Measurements from ENCODE around the gene PLXNC1. TPM values are rescaled to one million over a fixed set of nuclear protein-coding genes. Genes with fewer than 3 reads are reported as not detected.
A peak's percentile ranks its signal among the peaks of the same experiment; 100 is the strongest.

Gene PLXNC1
- total and polyA plus RNA-seq, 7 experiments from 2014 or later = 2.5 to 57.2 (median 12.6) TPM

DNA sequence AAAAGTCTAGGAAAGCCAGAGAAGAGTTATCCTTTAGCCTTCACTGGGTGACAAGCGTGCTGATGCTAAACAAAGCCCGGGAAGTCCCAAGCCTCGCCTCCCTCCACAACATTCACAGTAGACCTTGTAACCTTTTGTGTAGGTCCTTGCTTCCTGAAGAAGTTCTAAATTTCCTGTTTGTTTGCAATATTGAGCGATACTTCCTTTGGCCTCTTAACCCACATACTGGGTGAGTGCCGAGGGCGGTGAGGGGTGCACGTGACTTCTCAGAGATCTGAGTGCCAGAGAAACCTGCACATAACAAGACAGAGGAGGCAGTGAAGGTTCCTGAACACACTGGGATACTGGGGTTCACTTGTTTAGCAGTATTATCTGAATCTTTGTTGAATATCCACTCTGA lies 134.3 kb downstream of the PLXNC1 start:
- Mint-ChIP-seq H3K27me3 (no peaks in the 10 kb centered on the region), H3K9me3 (no peaks in the 10 kb centered on the region), H3K4me1 (peaks cover 21 to 33% (median 26%) of the 10 kb centered on the region in 7 donors), H3K4me3 (peak overlapping the region; percentile 50 to 74 (median 68)), H3K27ac (peak overlapping the region; percentile 77 to 98 (median 88)), H3K36me3 (peaks cover 0 to 57% (median 38%) of the 10 kb centered on the region in 5 donors)
- CTCF ChIA-PET = interaction anchor here (0.8 kb wide), 2 partner anchors 9 to 751 kb away, joined by 3 read pairs; no protein-coding TSS in a partner anchor
- H3K27me3 ChIP-seq (ENCODE audit: control insufficient read depth in 2 of 2, insufficient read depth in 2 of 2, low read length in 2 of 2) = no peaks in the 10 kb centered on the region
- H3K9me3 ChIP-seq (ENCODE audit: control insufficient read depth in 2 of 3, low read length in 3 of 3) = no peaks in the 10 kb centered on the region
- ATAC-seq (peak; percentile 83), DNase-seq (peak in 7 of 9 donors; percentile 29 to 59 (median 39))
- peaks cover 0 to 25% (median 0%) of the 10 kb centered on the region in 3 experiments for H3K36me3 ChIP-seq (ENCODE audit: control insufficient read depth in 2 of 3, insufficient read depth in 3 of 3, low read length in 3 of 3)
- intact Hi-C loops (cut with micrococcal nuclease) = loop anchor here (1.0 to 5.0 kb wide), 3 partner anchors 20 to 135 kb away; partner anchors contain the start of gene PLXNC1 (in 1 of the 2)
- H3K4me3 ChIP-seq (ENCODE audit: low read length) = peak overlapping the region; percentile 31
- POLR2A ChIA-PET = interaction anchor here (0.6 to 1.1 kb wide), 5 partner anchors 9 to 935 kb away, joined by 3 to 6 read pairs (median 3); partner anchors contain the start of gene VEZT
- H3K4me1 ChIP-seq (ENCODE audit: control insufficient read depth in 2 of 2, insufficient read depth in 2 of 2, low read length in 2 of 2) = peaks cover 14 to 25% of the 10 kb centered on the region in 2 donors
- H3K27ac ChIP-seq (ENCODE audit: low read depth, low read length) = peak overlapping the region; percentile 9

DNA sequence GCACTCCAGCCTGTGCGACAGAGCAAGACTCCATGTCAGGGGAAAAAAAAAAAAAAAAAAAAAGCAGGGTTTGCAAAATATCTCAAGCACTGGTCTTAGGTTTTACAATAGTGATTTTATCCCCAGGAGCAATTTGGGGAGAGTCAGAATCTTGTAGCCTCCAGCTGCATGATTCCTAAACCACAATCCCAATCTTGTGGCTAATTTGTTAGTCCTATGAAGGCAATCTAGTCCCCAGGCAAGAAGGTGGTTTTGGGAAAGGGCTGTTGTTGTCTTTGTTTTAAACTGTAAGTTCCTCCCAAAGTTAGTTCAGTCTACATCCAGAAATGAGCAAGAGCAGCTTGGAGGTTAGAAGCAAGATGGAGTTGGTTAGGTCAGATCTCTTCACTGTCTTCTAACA lies 135.7 kb downstream of the PLXNC1 start:
- H3K4me1 ChIP-seq (ENCODE audit: control insufficient read depth in 2 of 2, insufficient read depth in 2 of 2, low read length in 2 of 2) = peaks cover 14 to 25% of the 10 kb centered on the region in 2 donors
- ATAC-seq = no peak
- Mint-ChIP-seq H3K4me3 (no peak overlapping the region), H3K9me3 (no peaks in the 10 kb centered on the region), H3K4me1 (peaks cover 20 to 33% (median 22%) of the 10 kb centered on the region in 7 donors), H3K36me3 (peaks cover 0 to 59% (median 30%) of the 10 kb centered on the region in 5 donors), H3K27ac (peak overlapping the region in 3 of 9 donors; percentile 21 to 49 (median 32)), H3K27me3 (no peaks in the 10 kb centered on the region)
- intact Hi-C loops (cut with micrococcal nuclease) = loop anchor here in 1 of 2 donors (5.0 kb wide), 1 partner anchor 137 kb away; the partner anchor contains the start of gene PLXNC1
- ChIA-PET POLR2A (interaction anchor here (0.8 to 1.0 kb wide), 2 partner anchors 10 to 11 kb away, joined by 3 to 5 read pairs; no protein-coding TSS in a partner anchor), CTCF (no interaction called here)
- no peaks in the 10 kb centered on the region for H3K27me3 ChIP-seq (ENCODE audit: control insufficient read depth in 2 of 2, insufficient read depth in 2 of 2, low read length in 2 of 2)
- no peak overlapping the region for H3K27ac ChIP-seq (ENCODE audit: low read depth, low read length)
- no peaks in the 10 kb centered on the region for H3K9me3 ChIP-seq (ENCODE audit: control insufficient read depth in 2 of 3, low read length in 3 of 3)
- H3K36me3 ChIP-seq (ENCODE audit: control insufficient read depth in 2 of 3, insufficient read depth in 3 of 3, low read length in 3 of 3) = peaks cover 0 to 32% (median 3%) of the 10 kb centered on the region in 3 experiments
- no peak overlapping the region for H3K4me3 ChIP-seq (ENCODE audit: low read length)
- DNase-seq = no peak

DNA sequence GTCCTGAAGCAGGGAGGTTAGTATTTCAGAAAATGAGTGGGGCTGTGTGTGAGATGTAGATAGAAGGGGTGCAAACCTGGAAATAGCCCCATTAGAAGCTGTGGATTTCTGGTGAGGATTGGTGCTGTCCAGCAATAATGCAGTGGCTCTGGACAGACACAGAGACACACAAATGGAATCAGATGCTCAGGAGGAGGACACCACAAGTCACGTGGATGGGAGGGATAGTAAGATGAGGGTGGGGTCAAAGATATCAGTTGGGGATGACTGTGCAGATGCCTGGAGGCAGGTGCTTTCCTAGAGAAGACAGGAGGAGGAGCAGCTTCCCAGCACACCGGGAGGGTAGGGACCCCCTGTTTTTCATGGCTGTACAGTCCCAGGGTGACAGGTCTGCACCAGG lies 136.5 kb downstream of the PLXNC1 start:
- H3K4me1 ChIP-seq (ENCODE audit: control insufficient read depth in 2 of 2, insufficient read depth in 2 of 2, low read length in 2 of 2) = peaks cover 14 to 25% of the 10 kb centered on the region in 2 donors
- no peak overlapping the region for H3K27ac ChIP-seq (ENCODE audit: low read depth, low read length)
- DNase-seq = no peak
- intact Hi-C loops (cut with micrococcal nuclease) = loop anchor here in 1 of 2 donors (5.0 kb wide), 1 partner anchor 138 kb away; the partner anchor contains the start of gene PLXNC1
- H3K9me3 Mint-ChIP-seq = no peaks in the 10 kb centered on the region
- H3K27ac Mint-ChIP-seq = peak overlapping the region in 6 of 9 donors; percentile 4 to 82 (median 44)
- no peak for ATAC-seq
- peaks cover 0 to 32% (median 3%) of the 10 kb centered on the region in 3 experiments for H3K36me3 ChIP-seq (ENCODE audit: control insufficient read depth in 2 of 3, insufficient read depth in 3 of 3, low read length in 3 of 3)
- H3K36me3 Mint-ChIP-seq = peaks cover 0 to 62% (median 25%) of the 10 kb centered on the region in 5 donors
- ChIA-PET CTCF (no interaction called here), POLR2A (interaction anchor here (1.2 kb wide), 1 partner anchor 8 kb away, joined by 4 read pairs; no protein-coding TSS in a partner anchor)
- H3K4me3 ChIP-seq (ENCODE audit: low read length) = no peak overlapping the region
- H3K27me3 ChIP-seq (ENCODE audit: control insufficient read depth in 2 of 2, insufficient read depth in 2 of 2, low read length in 2 of 2) = no peaks in the 10 kb centered on the region
- H3K27me3 Mint-ChIP-seq = no peaks in the 10 kb centered on the region
- no peaks in the 10 kb centered on the region for H3K9me3 ChIP-seq (ENCODE audit: control insufficient read depth in 2 of 3, low read length in 3 of 3)
- H3K4me3 Mint-ChIP-seq = no peak overlapping the region
- peaks cover 20 to 31% (median 22%) of the 10 kb centered on the region in 7 donors for H3K4me1 Mint-ChIP-seq

DNA sequence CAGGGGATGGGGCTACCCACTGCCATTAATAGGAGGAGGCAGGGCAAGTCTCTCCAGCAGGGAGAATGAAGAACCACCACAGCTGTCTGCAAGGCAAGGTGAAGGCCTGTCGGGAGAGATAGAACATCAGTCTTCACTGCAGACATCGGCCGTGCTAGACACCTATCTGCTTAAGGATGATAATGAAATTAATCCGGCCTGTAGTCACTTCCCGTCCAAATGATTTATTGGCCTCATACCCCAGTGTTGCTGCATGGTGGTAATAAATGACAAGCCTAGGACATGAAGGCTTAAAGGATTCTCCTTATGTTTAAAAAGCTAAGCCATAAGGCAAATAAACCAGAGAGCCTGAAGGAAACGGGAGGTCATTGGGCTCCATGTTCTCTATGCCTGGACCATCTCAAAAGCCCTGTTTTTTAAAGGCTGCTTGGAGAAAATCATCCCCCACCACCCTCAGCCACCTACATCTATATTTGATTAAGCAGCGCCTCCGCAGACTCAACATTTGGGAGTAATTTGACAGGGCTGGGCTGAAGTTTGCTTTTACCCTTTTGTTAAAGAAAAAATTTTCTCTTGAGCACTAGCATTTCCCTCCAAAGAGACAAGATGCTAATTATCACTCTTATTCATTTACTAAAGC lies 137.7 kb downstream of the PLXNC1 start:
- no peak overlapping the region for H3K27ac ChIP-seq (ENCODE audit: low read depth, low read length)
- Mint-ChIP-seq H3K27me3 (no peaks in the 10 kb centered on the region), H3K36me3 (peaks cover 0 to 57% (median 22%) of the 10 kb centered on the region in 5 donors), H3K4me1 (peaks cover 20 to 30% (median 22%) of the 10 kb centered on the region in 7 donors), H3K4me3 (no peak overlapping the region), H3K27ac (peak overlapping the region in 2 of 9 donors; percentile 16 to 20), H3K9me3 (no peaks in the 10 kb centered on the region)
- no peak overlapping the region for H3K4me3 ChIP-seq (ENCODE audit: low read length)
- no peaks in the 10 kb centered on the region for H3K27me3 ChIP-seq (ENCODE audit: control insufficient read depth in 2 of 2, insufficient read depth in 2 of 2, low read length in 2 of 2)
- ChIA-PET POLR2A (interaction anchor here (0.7 to 1.2 kb wide), 2 partner anchors 10 to 11 kb away, joined by 3 to 4 read pairs; no protein-coding TSS in a partner anchor), CTCF (no interaction called here)
- intact Hi-C loops (cut with micrococcal nuclease) = no loop called here
- peaks cover 14 to 25% of the 10 kb centered on the region in 2 donors for H3K4me1 ChIP-seq (ENCODE audit: control insufficient read depth in 2 of 2, insufficient read depth in 2 of 2, low read length in 2 of 2)
- DNase-seq = no peak
- peaks cover 0 to 25% (median 3%) of the 10 kb centered on the region in 3 experiments for H3K36me3 ChIP-seq (ENCODE audit: control insufficient read depth in 2 of 3, insufficient read depth in 3 of 3, low read length in 3 of 3)
- H3K9me3 ChIP-seq (ENCODE audit: control insufficient read depth in 2 of 3, low read length in 3 of 3) = no peaks in the 10 kb centered on the region
- ATAC-seq = no peak

DNA sequence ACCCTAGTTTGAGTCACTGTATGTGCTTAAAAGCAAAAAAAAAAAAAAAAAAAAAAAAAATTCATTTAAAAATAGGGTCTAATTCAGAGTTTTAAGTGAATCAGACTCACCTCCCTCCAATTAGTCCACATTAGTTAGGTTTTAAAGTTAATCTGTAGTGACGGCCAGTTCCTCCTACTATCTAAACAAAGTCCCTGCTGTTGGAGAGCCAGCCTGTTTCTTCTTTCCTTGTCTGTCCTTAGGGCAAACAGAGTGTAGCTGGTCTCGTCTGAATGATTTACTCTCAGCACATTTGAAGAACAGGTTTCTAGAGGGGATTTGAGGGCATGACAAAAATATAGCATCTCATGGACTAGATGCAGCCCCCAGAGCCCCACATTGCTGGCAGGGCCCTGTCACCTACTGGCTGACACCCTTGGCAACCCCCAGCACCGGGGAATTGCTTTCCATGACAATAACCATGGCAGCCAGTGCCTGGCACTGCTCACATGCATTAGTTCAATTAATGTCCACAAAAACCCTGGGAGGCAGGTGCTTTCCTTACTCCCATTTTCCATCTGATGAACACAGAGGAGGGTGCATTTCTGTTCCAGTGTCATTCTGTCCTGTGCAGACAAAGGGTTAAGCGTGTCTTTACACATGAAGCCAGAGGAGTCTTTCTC lies 138.3 kb downstream of the PLXNC1 start:
- POLR2A ChIA-PET = interaction anchor here (0.7 kb wide), 1 partner anchor 10 kb away, joined by 3 read pairs; no protein-coding TSS in a partner anchor
- no peak overlapping the region for H3K4me3 ChIP-seq (ENCODE audit: low read length)
- H3K36me3 ChIP-seq (ENCODE audit: control insufficient read depth in 2 of 3, insufficient read depth in 3 of 3, low read length in 3 of 3) = peaks cover 0 to 25% (median 3%) of the 10 kb centered on the region in 3 experiments
- peaks cover 14 to 24% of the 10 kb centered on the region in 2 donors for H3K4me1 ChIP-seq (ENCODE audit: control insufficient read depth in 2 of 2, insufficient read depth in 2 of 2, low read length in 2 of 2)
- Mint-ChIP-seq H3K4me3 (no peak overlapping the region), H3K27me3 (no peaks in the 10 kb centered on the region), H3K36me3 (peaks cover 0 to 59% (median 20%) of the 10 kb centered on the region in 5 donors), H3K9me3 (no peaks in the 10 kb centered on the region), H3K4me1 (peaks cover 19 to 27% (median 20%) of the 10 kb centered on the region in 7 donors), H3K27ac (no peak overlapping the region)
- H3K27me3 ChIP-seq (ENCODE audit: control insufficient read depth in 2 of 2, insufficient read depth in 2 of 2, low read length in 2 of 2) = no peaks in the 10 kb centered on the region
- no peaks in the 10 kb centered on the region for H3K9me3 ChIP-seq (ENCODE audit: control insufficient read depth in 2 of 3, low read length in 3 of 3)
- DNase-seq = no peak
- CTCF ChIA-PET = no interaction called here
- ATAC-seq = no peak
- H3K27ac ChIP-seq (ENCODE audit: low read depth, low read length) = no peak overlapping the region
- intact Hi-C loops (cut with micrococcal nuclease) = no loop called here

DNA sequence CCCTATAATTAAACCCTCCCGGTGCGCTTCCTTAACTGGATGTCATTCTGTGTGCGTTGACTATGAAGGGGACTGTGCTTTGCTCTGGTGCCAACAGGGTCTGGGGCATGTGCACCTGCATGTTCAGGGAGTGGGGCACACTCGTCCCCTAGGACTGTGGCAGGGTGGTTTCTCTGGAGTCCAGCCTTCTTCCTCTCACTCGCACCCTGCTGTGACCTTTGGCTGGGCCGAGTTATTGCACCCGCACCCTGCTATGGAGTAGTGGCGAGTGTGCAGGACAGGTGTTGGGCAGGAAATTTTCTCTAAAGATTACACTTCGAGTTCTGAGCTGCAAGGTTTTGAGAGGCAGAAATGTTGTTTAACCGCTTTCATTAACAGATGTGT lies 138.9 kb downstream of the PLXNC1 start:
- no peaks in the 10 kb centered on the region for H3K9me3 Mint-ChIP-seq
- H3K9me3 ChIP-seq (ENCODE audit: control insufficient read depth in 2 of 3, low read length in 3 of 3) = no peaks in the 10 kb centered on the region
- peaks cover 0 to 25% (median 3%) of the 10 kb centered on the region in 3 experiments for H3K36me3 ChIP-seq (ENCODE audit: control insufficient read depth in 2 of 3, insufficient read depth in 3 of 3, low read length in 3 of 3)
- H3K27ac Mint-ChIP-seq = no peak overlapping the region
- H3K27me3 ChIP-seq (ENCODE audit: control insufficient read depth in 2 of 2, insufficient read depth in 2 of 2, low read length in 2 of 2) = no peaks in the 10 kb centered on the region
- intact Hi-C loops (cut with micrococcal nuclease) = no loop called here
- peaks cover 14 to 22% (median 15%) of the 10 kb centered on the region in 7 donors for H3K4me1 Mint-ChIP-seq
- CTCF ChIA-PET = no interaction called here
- H3K36me3 Mint-ChIP-seq = peaks cover 0 to 58% (median 18%) of the 10 kb centered on the region in 5 donors
- H3K4me3 ChIP-seq (ENCODE audit: low read length) = no peak overlapping the region
- H3K4me1 ChIP-seq (ENCODE audit: control insufficient read depth in 2 of 2, insufficient read depth in 2 of 2, low read length in 2 of 2) = peaks cover 12 to 19% of the 10 kb centered on the region in 2 donors
- ATAC-seq (no peak), DNase-seq (no peak)
- no peaks in the 10 kb centered on the region for H3K27me3 Mint-ChIP-seq
- no peak overlapping the region for H3K4me3 Mint-ChIP-seq
- POLR2A ChIA-PET = no interaction called here
- H3K27ac ChIP-seq (ENCODE audit: low read depth, low read length) = no peak overlapping the region
